Motor neuron (in vitro differentiated cells): Measurements from ENCODE around the gene PRAF2. TPM values are rescaled to one million over a fixed set of nuclear protein-coding genes. Genes with fewer than 3 reads are reported as not detected.

Source experiments
- ATAC-seq, 8 experiments: fragments of 200-7000 bp; cut with Tn5 transposase; replicated peaks in 6 of 8; 2 replicates each; pipeline ENCODE4 v1.8.0; 2021; ENCODE audit warnings: mild to moderate bottlenecking in 8 of 8, moderate library complexity in 8 of 8
- H3K27ac ChIP-seq, 2 donors: fragments of 250-450 bp; sonication (Bioruptor Pico); 2 replicates each; pipeline ENCODE4 v1.9.0; 2021; ENCODE audit warnings: antibody characterized with exemption in 2 of 2, mild to moderate bottlenecking in 2 of 2, moderate library complexity in 1 of 2
- H3K4me1 ChIP-seq, 2 donors: fragments of 250-450 bp; sonication (Bioruptor Pico); replicated peaks in 1 of 2; 2 replicates each; pipeline ENCODE4 v1.6.1; 2021; ENCODE audit warnings: antibody characterized with exemption in 2 of 2, mild to moderate bottlenecking in 2 of 2, moderate library complexity in 1 of 2
- H3K4me3 ChIP-seq, 5 donors: fragments of 250-450 bp; sonication (Bioruptor Pico); 2 replicates each; pipeline ENCODE4 v1.9.0; 2021; ENCODE audit warnings: antibody characterized with exemption in 5 of 5, mild to moderate bottlenecking in 5 of 5, moderate library complexity in 4 of 5
- WGBS, 10 experiments: fragments of 450-650 bp; shearing (Covaris generic); methylation state at CpG; one replicate each; pipeline ENCODE4 v1.0.0; 2022; 5-methylcytosine and 5-hydroxymethylcytosine counted together
- in situ Hi-C, 9 experiments: fragments of 400-800 bp; cut with MboI; loops; one replicate each; pipeline ENCODE4 v1.15.0; 2021; ENCODE audit warnings: low sequenced_read_pairs in 9 of 9, low pct_unique_long_range_greater_than_20kb in 2 of 9; ENCODE audit not compliant: unreplicated experiment in 9 of 9
- total RNA-seq, 8 experiments: library from RNA; unstranded; fragments of 300-600 nt; gene quantifications; 2 replicates each; pipeline versions ENCODE4 v1.2.3 to v1.2.4, GENCODE V29; 2022

Gene PRAF2
- total RNA-seq, 8 experiments from 2014 or later: 9.9 to 29.1 (median 14.2) TPM

- Histone ChIP-seq H3K4me3 (no peak overlapping the region), H3K27ac (no peak overlapping the region), H3K4me1 (peaks cover 0 to 6% of the 10 kb centered on the region in 2 donors)
- ATAC-seq: no peak
- in situ Hi-C loops: no loop called here
- 61 to 100% (median 90%) methylated on average over 1 to 7 of the region's 11 CpGs; no CpG with 5 or more reads in 6 of the 10 experiments for WGBS, 10 experiments
Measured at GRCh38 chrX:49069038-49069437, 4.8 kb downstream of the PRAF2 start.

- in situ Hi-C loops: no loop called here
- ATAC-seq: no peak
- H3K4me1 ChIP-seq: peaks cover 0 to 6% of the 10 kb centered on the region in 2 donors
- no CpG with 5 or more reads among the region's 41 CpGs for WGBS, 10 experiments
- no peak overlapping the region for H3K4me3 ChIP-seq
- H3K27ac ChIP-seq: no peak overlapping the region
Measured at GRCh38 chrX:49067285-49068120, 6.3 kb downstream of the PRAF2 start.

- 60 to 100% (median 80%) methylated on average over 1 of the region's 9 CpGs; no CpG with 5 or more reads in 6 of the 10 experiments for WGBS, 10 experiments
- in situ Hi-C loops: no loop called here
- Histone ChIP-seq H3K4me3 (no peak overlapping the region), H3K27ac (no peak overlapping the region), H3K4me1 (peaks cover 0 to 2% of the 10 kb centered on the region in 2 donors)
- no peak for ATAC-seq
Measured at GRCh38 chrX:49066690-49067089, 7.1 kb downstream of the PRAF2 start.

- in situ Hi-C loops: no loop called here
- Histone ChIP-seq H3K27ac (no peak overlapping the region), H3K4me1 (no peaks in the 10 kb centered on the region), H3K4me3 (no peak overlapping the region)
- no peak for ATAC-seq
- 0 to 50% (median 20%) methylated on average over 1 of the region's 2 CpGs; no CpG with 5 or more reads in 6 of the 10 experiments for WGBS, 10 experiments
Measured at GRCh38 chrX:49066278-49066677, 7.5 kb downstream of the PRAF2 start.

- Histone ChIP-seq H3K4me1 (no peaks in the 10 kb centered on the region), H3K27ac (no peak overlapping the region), H3K4me3 (no peak overlapping the region)
- 40 to 80% (median 50%) methylated on average over 1 to 2 of the region's 8 CpGs; no CpG with 5 or more reads in 7 of the 10 experiments for WGBS, 10 experiments
- no peak for ATAC-seq
- in situ Hi-C loops: no loop called here
Measured at GRCh38 chrX:49064735-49065134, 9.1 kb downstream of the PRAF2 start.

GRCh38 chrX:49064303-49064702, 9.5 kb downstream of the PRAF2 start:
- 79 to 100% methylated on average over 2 to 17 of the region's 20 CpGs; no CpG with 5 or more reads in 8 of the 10 experiments for WGBS, 10 experiments
- ATAC-seq: no peak
- no peak overlapping the region for H3K4me3 ChIP-seq
- no peaks in the 10 kb centered on the region for H3K4me1 ChIP-seq
- in situ Hi-C loops: no loop called here
- no peak overlapping the region for H3K27ac ChIP-seq

GRCh38 chrX:49063715-49064114, 10.1 kb downstream of the PRAF2 start:
- no peak for ATAC-seq
- Histone ChIP-seq H3K4me3 (no peak overlapping the region), H3K4me1 (no peaks in the 10 kb centered on the region), H3K27ac (no peak overlapping the region)
- in situ Hi-C loops: no loop called here
- 90% methylated on average over 2 of the region's 9 CpGs; no CpG with 5 or more reads in 9 of the 10 experiments for WGBS, 10 experiments

- in situ Hi-C loops: no loop called here
- Histone ChIP-seq H3K4me1 (no peaks in the 10 kb centered on the region), H3K4me3 (no peak overlapping the region), H3K27ac (no peak overlapping the region)
- no peak for ATAC-seq
- WGBS, 10 experiments: 50 to 100% methylated on average over 1 to 3 of the region's 10 CpGs; no CpG with 5 or more reads in 8 of the 10 experiments
Measured at GRCh38 chrX:49061916-49062315, 11.9 kb downstream of the PRAF2 start.

- 77 to 100% (median 88%) methylated on average over 2 of the region's 7 CpGs; no CpG with 5 or more reads in 6 of the 10 experiments for WGBS, 10 experiments
- in situ Hi-C loops: no loop called here
- no peak for ATAC-seq
- no peaks in the 10 kb centered on the region for H3K4me1 ChIP-seq
- no peak overlapping the region for H3K4me3 ChIP-seq
- H3K27ac ChIP-seq: no peak overlapping the region
Measured at GRCh38 chrX:49061490-49061889, 12.3 kb downstream of the PRAF2 start.

- WGBS, 10 experiments: 30% methylated on average over 2 of the region's 3 CpGs; no CpG with 5 or more reads in 9 of the 10 experiments
- Histone ChIP-seq H3K4me3 (no peak overlapping the region), H3K4me1 (no peaks in the 10 kb centered on the region), H3K27ac (no peak overlapping the region)
- ATAC-seq: no peak
- in situ Hi-C loops: no loop called here
Measured at GRCh38 chrX:49060914-49061313, 12.9 kb downstream of the PRAF2 start.

- WGBS, 10 experiments: no CpG with 5 or more reads among the region's 10 CpGs
- Histone ChIP-seq H3K27ac (no peak overlapping the region), H3K4me3 (no peak overlapping the region), H3K4me1 (no peaks in the 10 kb centered on the region)
- in situ Hi-C loops: no loop called here
- ATAC-seq: no peak
Measured at GRCh38 chrX:49059681-49060085, 14.1 kb downstream of the PRAF2 start.

GRCh38 chrX:49059201-49059600, 14.6 kb downstream of the PRAF2 start:
- in situ Hi-C loops: no loop called here
- H3K27ac ChIP-seq: no peak overlapping the region
- H3K4me1 ChIP-seq: no peaks in the 10 kb centered on the region
- no peak overlapping the region for H3K4me3 ChIP-seq
- no peak for ATAC-seq
- WGBS, 10 experiments: no CpG with 5 or more reads among the region's 6 CpGs

- Histone ChIP-seq H3K4me1 (no peaks in the 10 kb centered on the region), H3K4me3 (no peak within 1 kb of the TSS), H3K27ac (no peak within 1 kb of the TSS)
- WGBS, 10 experiments: no CpG with 5 or more reads among the region's 5 CpGs
- ATAC-seq: no peak
- in situ Hi-C loops: no loop called here
Measured at GRCh38 chrX:49058794-49059193, 15.0 kb downstream of the PRAF2 start, which contains the start of gene CCDC120. TSS of gene CCDC120 (plus strand) at chrX:49058999. CDS start at chrX:49062042, 3,043 bp downstream.
